Sigmoid colon (tissue), 4 donors: Measurements from ENCODE around the gene S100A13.

ENCODE experiments used
- EP300 ChIP-seq, 4 donors: sonication (generic); formaldehyde crosslinking; IDR thresholded peaks; one replicate each; pipeline ENCODE4 v1.6.1; 2017; ENCODE audit warnings: antibody characterized with exemption in 4 of 4
- POLR2A ChIP-seq, 2 donors: fragments of 450-650 bp; IDR thresholded peaks; one replicate each; pipeline ENCODE4 v1.6.1; 2016; ENCODE audit warnings: antibody characterized with exemption in 2 of 2, mild to moderate bottlenecking in 2 of 2, moderate library complexity in 2 of 2
- POLR2AphosphoS5 ChIP-seq, 4 donors: sonication (generic); formaldehyde crosslinking; IDR thresholded peaks; one replicate each; pipeline ENCODE4 v1.6.1; 2017; ENCODE audit warnings: antibody characterized with exemption in 4 of 4
- TF ChIP-seq, protein P1 (sequence below), 4 experiments: fragments of 450-650 bp in 3 of 4; fragments of 200-600 bp in 1 of 4; IDR thresholded peaks; one replicate each; pipeline ENCODE4 v1.5.1; 2016 to 2019; ENCODE audit warnings: antibody characterized with exemption in 4 of 4, mild to moderate bottlenecking in 3 of 4, moderate library complexity in 2 of 4

GRCh38 chr1:153609585-153609907 is 17.8 kb downstream of the S100A13 start:
- TF ChIP-seq, protein P1, sequence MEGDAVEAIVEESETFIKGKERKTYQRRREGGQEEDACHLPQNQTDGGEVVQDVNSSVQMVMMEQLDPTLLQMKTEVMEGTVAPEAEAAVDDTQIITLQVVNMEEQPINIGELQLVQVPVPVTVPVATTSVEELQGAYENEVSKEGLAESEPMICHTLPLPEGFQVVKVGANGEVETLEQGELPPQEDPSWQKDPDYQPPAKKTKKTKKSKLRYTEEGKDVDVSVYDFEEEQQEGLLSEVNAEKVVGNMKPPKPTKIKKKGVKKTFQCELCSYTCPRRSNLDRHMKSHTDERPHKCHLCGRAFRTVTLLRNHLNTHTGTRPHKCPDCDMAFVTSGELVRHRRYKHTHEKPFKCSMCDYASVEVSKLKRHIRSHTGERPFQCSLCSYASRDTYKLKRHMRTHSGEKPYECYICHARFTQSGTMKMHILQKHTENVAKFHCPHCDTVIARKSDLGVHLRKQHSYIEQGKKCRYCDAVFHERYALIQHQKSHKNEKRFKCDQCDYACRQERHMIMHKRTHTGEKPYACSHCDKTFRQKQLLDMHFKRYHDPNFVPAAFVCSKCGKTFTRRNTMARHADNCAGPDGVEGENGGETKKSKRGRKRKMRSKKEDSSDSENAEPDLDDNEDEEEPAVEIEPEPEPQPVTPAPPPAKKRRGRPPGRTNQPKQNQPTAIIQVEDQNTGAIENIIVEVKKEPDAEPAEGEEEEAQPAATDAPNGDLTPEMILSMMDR (IDR thresholded peaks at IDR 0.05) = no peak
- no peak for TF ChIP-seq POLR2A (IDR thresholded peaks at IDR 0.05)
- TF ChIP-seq POLR2AphosphoS5 (IDR thresholded peaks at IDR 0.05) = no peak
- TF ChIP-seq EP300 (IDR thresholded peaks at IDR 0.05) = no peak
